HG02678 (cell line): ENCODE results near the gene TULP3.
A peak's percentile ranks its signal among the peaks of the same experiment; 100 is the strongest.

Experiments
- ATAC-seq: cut with Tn5 transposase; IDR thresholded peaks from one replicate; pipeline ENCODE4 v1.9.1; 2021; ENCODE audit warnings: mild to moderate bottlenecking, moderate library complexity; ENCODE audit not compliant: unreplicated experiment

Gene TULP3

DNA sequence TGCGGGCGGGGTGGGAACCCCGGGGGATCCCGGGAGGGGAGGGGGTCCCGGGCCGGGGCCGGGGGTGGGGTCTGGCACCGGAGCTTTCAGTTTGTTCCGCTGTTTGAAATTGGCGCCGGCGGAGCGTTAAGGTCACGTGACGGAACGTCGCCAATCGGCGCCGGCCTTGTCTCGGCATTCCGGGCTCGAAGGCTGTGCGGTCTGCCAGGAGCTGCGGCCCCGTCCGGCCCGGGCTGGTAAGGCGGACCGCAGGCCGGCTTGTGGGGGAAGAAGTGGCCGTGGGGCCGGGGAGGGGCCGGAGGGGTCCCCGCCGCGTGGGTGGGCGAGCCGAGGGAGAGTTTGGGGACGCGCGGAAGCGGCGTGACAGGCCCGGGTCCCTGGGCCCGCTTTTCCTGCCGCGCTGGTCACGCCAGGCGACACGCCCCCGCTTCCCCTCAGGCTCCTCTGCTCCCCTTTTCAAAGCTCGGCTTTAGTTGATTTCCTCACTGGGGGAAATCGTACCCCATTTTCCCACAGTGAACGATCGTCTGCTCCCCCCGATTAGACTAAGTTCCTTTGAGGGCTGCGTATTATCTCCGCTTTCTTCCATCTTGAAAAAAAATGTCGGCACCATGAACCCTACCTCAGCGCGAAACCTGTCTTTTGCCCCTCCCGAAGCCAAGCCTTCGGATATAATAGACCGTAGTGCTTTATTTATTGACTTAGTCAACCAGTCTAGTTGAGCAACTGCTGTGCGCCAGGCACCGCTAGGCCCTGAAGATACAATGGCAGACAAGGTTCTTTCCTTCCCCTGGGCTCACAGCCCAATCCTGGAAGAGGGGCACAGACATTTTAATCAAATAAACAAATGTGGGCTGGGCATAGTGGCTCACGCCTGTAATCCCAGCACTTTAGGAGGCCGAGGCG, 13.4 kb upstream of the TULP3 start, which contains the start of the genes FOXM1 and RHNO1:
FOXM1 (minus strand) TSS at position 128 of the 906 bp plus-strand sequence. CDS start 2,696 bp downstream, outside the sequence.
RHNO1 (plus strand) TSS at position 177 of the 906 bp plus-strand sequence. CDS start 8,144 bp downstream, outside the sequence.
- peak; percentile 88 for ATAC-seq

GRCh38 chr12:2877953-2878732, 12.5 kb upstream of the TULP3 start:
- no peak for ATAC-seq

DNA sequence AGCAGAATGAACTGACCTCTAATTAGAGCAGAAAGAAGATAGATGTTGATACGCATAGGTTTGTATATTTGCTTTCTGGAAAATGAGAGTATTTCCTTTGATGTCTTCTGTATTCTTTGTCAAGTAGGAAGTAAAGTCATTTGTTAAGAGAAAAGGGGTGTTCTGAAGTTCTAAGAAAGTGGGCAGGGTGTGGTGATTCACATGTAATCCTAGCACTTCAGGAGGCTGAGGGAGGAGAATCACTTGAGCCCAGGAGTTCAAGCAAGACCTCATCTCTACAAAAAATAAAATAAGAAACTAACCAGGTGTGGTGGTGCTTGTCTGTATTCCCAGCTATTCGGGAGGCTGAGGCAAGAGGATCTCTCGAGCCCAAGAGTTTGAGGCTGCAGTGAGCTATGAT, 10.8 kb upstream of the TULP3 start:
- no peak for ATAC-seq

DNA sequence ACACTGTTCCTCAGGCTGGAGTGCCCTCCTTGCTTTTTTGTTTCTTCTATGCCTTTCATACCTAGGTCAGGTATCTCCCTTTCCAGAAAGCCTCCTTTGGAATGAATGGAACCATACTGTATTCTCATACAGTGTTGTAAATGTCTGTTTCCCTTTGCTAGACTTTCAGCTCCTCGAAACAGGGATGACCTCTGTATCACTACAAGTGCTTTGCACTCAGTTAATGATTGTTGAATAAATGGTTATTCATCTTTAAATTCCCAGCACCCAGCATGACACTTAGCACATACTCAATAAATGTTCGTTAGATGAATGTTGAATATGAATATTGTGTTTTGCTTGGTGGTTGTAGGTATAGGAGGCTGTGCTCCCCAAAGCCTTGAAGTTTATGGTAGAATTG, 5.9 kb upstream of the TULP3 start:
- no peak for ATAC-seq

- no peak for ATAC-seq
These were observed 3.8 kb upstream of the TULP3 start for GRCh38 chr12:2886768-2887450.

DNA sequence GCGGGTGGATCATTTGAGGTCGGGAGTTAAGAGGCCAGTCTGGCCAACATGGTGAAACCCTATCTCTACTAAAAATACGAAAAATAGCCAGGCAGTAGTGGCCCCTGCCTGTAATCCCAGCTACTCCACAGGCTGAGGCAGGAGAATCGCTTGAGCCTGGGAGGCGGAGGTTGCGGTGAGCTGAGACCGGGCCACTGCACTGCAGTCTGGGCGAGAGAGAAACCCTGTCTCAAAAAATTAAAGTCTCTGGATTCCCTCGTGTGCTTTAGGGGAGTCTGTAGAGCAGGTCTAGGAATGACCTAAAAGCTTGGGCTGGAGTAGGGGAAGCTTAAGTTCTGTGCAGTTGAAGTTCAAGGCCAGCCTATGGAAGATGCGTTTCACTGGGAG, 697 bp upstream of the TULP3 start:
- no peak for ATAC-seq

DNA sequence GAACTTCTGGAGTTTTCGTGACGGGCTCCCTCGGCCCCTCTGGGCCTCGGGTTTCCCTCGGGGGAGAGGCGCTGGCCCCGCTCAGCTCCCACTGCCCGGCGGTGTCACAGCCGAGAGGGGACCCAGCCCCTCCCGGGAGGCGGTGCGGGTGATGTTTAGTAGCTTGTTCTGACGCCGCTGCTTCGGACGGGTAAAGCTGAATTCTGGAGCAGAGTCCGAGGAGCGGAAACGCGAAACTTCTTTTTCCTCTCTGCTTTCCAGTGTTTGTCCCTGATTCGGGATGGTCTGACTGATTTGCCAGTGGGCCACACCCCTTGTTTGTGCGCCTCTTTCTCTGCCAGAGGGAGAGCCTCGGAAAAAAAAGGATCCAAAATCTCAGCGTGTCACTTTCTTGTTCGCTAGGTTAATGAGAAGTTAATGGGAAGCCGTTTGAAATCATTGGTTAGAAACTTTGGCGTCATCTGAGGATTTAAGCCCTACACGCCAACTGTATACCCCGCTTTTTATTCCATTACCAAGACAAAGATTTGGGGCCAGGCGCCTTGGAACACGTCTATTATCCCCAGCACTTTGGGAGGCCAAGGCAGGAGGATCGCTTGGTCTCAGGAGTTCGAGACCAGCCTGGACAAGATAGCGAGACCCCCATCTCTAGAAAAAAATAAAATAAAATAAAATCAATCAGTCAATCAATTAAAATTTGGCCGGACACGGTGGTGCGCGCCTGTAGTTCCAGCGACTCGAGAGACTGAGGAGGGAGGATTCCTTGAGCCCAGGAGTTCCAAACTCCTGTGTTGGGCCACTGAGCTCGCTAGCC, 756 bp downstream of the TULP3 start:
- ATAC-seq = peak; percentile 18

DNA sequence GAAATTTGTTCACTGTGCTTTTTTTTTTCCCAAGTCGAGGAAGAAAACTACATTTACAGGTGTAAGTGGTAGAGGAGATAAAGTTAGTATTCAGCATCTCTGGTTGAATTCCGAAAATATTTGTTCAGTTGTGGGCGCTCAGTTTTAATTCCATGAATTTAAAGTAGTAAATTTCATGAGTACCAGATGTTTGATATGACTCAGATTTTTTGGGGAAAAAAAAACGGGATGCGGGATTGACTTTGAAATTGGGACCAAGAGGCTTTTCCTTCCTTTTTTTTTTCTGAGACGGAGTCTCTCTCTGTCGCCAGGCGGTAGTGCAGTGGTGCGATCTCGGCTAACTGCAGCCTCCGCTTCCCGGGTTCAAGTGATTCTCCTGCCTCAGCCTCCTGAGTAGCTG, 1.6 kb downstream of the TULP3 start:
- no peak for ATAC-seq

- no peak for ATAC-seq
These were observed 2.3 kb downstream of the TULP3 start for GRCh38 chr12:2893007-2893406.

GRCh38 chr12:2895051-2895451, 4.4 kb downstream of the TULP3 start:
- ATAC-seq = no peak

GRCh38 chr12:2895511-2895910, 4.8 kb downstream of the TULP3 start:
- ATAC-seq = no peak

GRCh38 chr12:2897418-2897817, 6.7 kb downstream of the TULP3 start:
- ATAC-seq = no peak

DNA sequence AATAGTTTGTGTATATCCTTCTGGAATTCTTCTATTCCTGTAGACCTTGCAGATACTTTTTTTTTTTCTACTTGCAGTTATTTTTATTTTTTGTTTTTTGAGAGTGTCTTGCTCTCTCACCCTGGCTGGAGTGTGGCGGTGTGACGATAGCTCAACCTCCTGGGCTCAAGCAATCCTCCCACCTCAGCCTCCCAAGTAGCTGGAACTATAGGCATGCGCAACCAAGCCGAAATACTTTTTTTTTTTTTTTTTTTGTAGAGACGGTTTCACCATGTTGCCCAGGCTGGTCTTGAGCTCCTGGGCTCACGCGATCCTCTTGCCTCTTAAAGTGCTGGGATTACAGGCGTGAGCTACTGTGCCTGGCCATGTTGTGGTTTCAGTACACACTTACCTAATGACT, 10.0 kb downstream of the TULP3 start:
- ATAC-seq = no peak

DNA sequence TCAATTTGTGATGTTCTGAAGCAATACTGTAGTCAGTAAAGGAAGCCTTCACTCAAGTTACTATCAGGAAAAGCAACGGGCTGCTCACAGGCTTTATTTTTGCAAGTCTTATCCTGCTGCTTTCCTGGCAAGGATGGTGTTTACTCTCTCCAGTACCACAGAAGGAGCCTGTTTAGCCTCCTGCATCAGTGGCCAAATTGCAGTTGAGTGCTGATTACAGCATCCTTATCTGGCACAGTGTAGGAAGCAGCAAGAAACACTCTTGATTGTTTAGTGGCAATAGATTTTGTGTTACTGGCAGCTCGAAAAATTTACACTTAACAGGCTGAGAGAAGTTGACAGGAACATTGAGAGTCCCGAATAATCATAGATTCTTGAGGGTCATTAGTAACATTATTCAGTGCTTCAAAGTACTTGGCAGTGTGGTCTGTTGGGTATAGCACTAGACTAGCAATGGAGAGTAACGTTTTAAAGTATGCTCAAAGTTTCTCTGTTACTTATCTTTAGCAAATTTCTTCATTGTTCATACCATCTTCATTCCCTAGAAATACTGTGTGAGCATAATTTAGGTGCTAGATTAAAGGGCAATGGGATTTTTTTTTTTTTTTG, 11.7 kb downstream of the TULP3 start:
- no peak for ATAC-seq

GRCh38 chr12:2904260-2904659, 13.6 kb downstream of the TULP3 start:
- ATAC-seq = no peak

DNA sequence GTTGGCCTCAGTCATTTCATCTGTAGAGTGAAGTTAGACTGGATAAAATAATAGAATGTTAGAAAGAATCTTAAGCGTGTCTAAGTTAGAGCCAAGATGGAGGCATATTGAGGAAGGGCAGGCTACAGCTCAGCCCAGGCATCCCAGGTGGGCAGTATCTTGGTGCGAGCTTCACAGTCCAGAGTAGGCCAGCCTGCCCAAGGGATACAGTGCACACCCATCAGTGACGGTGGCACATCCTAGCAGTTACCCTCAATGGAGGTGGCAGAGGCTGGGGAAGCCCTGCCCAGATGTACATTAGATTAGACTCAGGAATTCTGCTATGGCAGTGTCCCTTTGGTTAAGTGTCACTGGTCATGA, 21.5 kb downstream of the TULP3 start:
- ATAC-seq = no peak

DNA sequence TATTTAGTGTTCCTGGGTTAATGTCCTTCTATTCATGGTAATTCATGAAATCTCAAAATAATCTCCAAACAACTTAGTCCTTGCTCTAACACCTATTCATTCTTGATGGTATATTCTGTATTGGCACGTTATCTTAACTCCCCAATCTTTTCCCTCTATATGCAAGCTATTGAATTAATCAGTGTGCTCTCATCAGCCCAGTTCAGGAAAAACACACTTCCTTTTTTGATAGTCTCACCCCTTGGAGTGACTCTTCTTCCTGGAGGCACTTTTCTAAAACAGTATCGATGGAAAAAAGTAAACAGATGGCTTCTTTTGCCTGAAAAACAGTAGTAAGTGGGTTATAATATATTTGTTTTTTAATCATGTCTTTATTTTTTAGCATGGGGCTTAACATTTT, 28.6 kb downstream of the TULP3 start:
- ATAC-seq = no peak

DNA sequence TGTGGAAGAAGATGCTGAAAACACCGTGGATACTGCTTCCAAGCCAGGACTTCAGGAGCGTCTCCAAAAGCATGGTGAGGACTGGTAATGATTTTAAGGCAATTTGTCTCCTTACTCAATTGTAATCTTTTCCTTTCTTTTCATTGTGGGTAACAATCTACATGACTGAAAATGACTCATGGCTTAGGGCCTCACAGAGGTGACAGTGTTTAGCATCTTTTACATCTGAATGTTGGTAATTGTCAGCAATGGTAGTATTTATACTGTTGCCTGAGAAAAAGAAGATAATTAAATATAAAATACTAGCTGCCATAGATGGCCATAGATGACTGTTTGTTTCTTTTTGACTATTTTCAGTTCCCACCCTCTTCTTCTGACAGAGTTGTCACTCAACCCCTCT, 31.6 kb downstream of the TULP3 start:
- no peak for ATAC-seq

DNA sequence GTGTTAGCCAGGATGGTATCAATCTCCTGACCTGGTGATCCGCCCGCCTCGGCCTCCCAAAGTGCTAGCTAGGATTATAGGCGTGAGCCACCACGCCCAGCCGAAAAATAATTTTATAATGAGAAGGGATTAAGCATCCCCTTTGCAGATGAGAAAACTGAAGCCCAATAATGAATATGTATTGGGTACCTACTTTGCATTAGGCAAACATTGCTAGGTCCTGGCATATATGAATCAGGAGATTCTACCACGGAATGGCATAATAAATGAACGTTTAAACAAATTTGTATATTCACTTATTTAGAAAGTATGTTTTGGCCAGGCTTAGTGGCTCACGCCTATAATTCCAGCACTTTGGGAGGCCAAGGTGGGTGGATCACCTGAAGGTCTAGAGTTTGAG, 32.4 kb downstream of the TULP3 start:
- ATAC-seq = no peak

GRCh38 chr12:2924019-2924418, 33.3 kb downstream of the TULP3 start:
- ATAC-seq = no peak
